ENCODE results near the gene CASP8AP2. TPM values are rescaled to one million over a fixed set of nuclear protein-coding genes. Genes with fewer than 3 reads are reported as not detected.

Gene CASP8AP2
- total and polyA plus RNA-seq, 2 experiments from 2014 or later, result 31.3 to 75.5 TPM

DNA sequence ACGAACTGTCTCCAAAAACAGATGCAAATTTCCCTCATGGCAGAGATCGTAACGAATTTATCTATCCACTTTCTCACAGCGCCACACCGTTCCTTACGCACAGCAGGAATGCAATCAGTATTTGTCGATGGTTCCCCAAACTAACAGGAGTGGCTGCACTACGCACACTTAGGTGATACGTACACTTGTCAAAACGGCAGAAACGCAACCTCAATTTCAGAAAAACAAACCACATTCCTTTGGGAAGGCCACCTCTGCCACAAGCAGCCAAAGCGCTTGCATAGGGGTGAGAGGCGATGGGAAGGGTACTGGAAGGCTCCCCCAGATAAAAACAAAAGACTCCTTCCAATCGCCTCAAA is 10.7 kb upstream of the CASP8AP2 start:
- Histone ChIP-seq H4K20me1 (replicated peaks; ENCODE audit: insufficient read depth) (peaks cover 29% of the 10 kb centered on the region), H3K27me3 (ENCODE audit: insufficient read depth) (no peaks in the 10 kb centered on the region), H3K27ac (ENCODE audit: low read depth) (peak overlapping the region; percentile 98), H2AFZ (no peak overlapping the region), H3K4me2 (peak overlapping the region; percentile 82), H3K79me2 (replicated peaks; ENCODE audit: insufficient read depth) (peaks cover 57% of the 10 kb centered on the region), H3K4me3 (peak overlapping the region; percentile 80), H3K36me3 (ENCODE audit: insufficient read depth) (no peaks in the 10 kb centered on the region), H3K4me1 (ENCODE audit: insufficient read depth) (peaks cover 42% of the 10 kb centered on the region), H3F3A (replicated peaks; ENCODE audit: low read depth) (peaks cover 8% of the 10 kb centered on the region), H3K9me2 (ENCODE audit: insufficient read depth) (no peaks in the 10 kb centered on the region)
- no peaks in the 10 kb centered on the region for H3K9me3 Mint-ChIP-seq
- peak; percentile 42 for TF ChIP-seq JUNB (IDR thresholded peaks at IDR 0.05; ENCODE audit: unreplicated experiment)
- no peak for TF ChIP-seq EZH2phosphoT487 (IDR thresholded peaks at IDR 0.05; ENCODE audit: unreplicated experiment)
- TF ChIP-seq, protein P1, sequence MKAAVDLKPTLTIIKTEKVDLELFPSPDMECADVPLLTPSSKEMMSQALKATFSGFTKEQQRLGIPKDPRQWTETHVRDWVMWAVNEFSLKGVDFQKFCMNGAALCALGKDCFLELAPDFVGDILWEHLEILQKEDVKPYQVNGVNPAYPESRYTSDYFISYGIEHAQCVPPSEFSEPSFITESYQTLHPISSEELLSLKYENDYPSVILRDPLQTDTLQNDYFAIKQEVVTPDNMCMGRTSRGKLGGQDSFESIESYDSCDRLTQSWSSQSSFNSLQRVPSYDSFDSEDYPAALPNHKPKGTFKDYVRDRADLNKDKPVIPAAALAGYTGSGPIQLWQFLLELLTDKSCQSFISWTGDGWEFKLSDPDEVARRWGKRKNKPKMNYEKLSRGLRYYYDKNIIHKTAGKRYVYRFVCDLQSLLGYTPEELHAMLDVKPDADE (IDR thresholded peaks at IDR 0.05), result no peak
- DNase-seq (ENCODE audit: low spot score) (peak; percentile 58), ATAC-seq (peak; percentile 14)
- H3K4me3 Mint-ChIP-seq, result peak overlapping the region; percentile 89
- H3K36me3 Mint-ChIP-seq (ENCODE audit: low read depth), result peaks cover 14% of the 10 kb centered on the region
- peak overlapping the region; percentile 97 for H3K27ac Mint-ChIP-seq
- peaks cover 37% of the 10 kb centered on the region for H3K4me1 Mint-ChIP-seq
- H3K27me3 Mint-ChIP-seq (ENCODE audit: insufficient read depth, low read depth, poor library complexity), result peaks cover 9% of the 10 kb centered on the region

DNA sequence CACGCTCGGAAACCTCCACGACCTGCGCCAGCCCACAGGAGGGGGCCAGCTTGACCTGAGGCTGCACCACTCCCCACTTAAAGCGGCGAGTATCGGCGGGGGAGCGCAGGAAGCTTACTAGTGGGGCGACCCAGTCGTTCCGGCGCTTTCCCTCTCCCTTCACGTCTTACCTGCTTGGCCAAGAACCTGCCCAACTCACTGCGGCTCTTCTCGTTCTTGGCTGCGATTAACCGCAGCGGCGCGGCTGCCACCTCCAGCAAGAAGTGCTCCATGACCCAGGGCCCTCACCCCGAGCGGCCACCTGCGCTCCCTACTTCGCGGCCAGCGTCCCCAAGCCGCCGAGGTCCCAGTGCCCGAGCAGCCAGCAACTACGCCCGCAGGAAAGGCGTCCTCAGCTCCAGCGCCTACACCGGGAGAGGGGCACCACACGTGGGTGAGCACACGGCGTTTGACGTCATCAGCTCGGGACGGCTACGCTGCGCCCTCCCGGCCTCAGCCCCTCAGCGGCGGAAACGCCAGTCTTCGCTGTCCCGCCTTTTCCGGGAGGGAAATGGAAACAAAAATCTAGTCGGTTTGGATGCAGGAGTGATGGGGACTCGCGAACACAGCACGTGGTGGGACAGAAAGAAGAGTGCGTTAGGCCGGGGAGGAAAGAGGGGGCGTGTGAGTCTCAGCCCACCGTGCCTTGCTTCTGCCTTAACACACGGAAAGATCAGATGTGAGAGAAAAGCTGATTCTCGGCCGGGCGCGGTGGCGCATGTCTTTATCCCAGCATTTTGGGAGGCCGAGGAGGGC is 10.1 kb upstream of the CASP8AP2 start, which contains the start of gene MDN1:
MDN1 (minus strand) TSS at position 459 of the 795 bp plus-strand sequence; CDS start at position 272, 187 bp downstream.
- H3K27ac Mint-ChIP-seq, result peak within 1 kb of the TSS; percentile 97

More for the DNA sequence above, 10.1 kb upstream of the CASP8AP2 start, which contains the start of gene MDN1:
- H3K4me1 ChIP-seq (ENCODE audit: insufficient read depth), result peaks cover 36% of the 10 kb centered on the region
- H3K4me3 Mint-ChIP-seq, result peak within 1 kb of the TSS; percentile 89
- no peaks in the 10 kb centered on the region for H3K27me3 ChIP-seq (ENCODE audit: insufficient read depth)
- no peaks in the 10 kb centered on the region for H3K9me2 ChIP-seq (ENCODE audit: insufficient read depth)
- H3K9me3 Mint-ChIP-seq, result no peaks in the 10 kb centered on the region
- no peaks in the 10 kb centered on the region for H3K36me3 ChIP-seq (ENCODE audit: insufficient read depth)
- H4K20me1 ChIP-seq (replicated peaks; ENCODE audit: insufficient read depth), result peaks cover 23% of the 10 kb centered on the region
- ATAC-seq (peak; percentile 84), DNase-seq (ENCODE audit: low spot score) (peak; percentile 99)
- TF ChIP-seq POLR2AphosphoS5 (IDR thresholded peaks at IDR 0.05; ENCODE audit: low read depth) (peak; percentile 93), CREB1 (CRISPR knock-in tag; IDR thresholded peaks at IDR 0.05; ENCODE audit: low read depth) (peak; percentile 98), ZNF331 (CRISPR knock-in tag; IDR thresholded peaks at IDR 0.05; ENCODE audit: low read depth) (no peak)
- TF ChIP-seq, protein P1 (IDR thresholded peaks at IDR 0.05), result peak; percentile 80
- TF ChIP-seq, protein P2, sequence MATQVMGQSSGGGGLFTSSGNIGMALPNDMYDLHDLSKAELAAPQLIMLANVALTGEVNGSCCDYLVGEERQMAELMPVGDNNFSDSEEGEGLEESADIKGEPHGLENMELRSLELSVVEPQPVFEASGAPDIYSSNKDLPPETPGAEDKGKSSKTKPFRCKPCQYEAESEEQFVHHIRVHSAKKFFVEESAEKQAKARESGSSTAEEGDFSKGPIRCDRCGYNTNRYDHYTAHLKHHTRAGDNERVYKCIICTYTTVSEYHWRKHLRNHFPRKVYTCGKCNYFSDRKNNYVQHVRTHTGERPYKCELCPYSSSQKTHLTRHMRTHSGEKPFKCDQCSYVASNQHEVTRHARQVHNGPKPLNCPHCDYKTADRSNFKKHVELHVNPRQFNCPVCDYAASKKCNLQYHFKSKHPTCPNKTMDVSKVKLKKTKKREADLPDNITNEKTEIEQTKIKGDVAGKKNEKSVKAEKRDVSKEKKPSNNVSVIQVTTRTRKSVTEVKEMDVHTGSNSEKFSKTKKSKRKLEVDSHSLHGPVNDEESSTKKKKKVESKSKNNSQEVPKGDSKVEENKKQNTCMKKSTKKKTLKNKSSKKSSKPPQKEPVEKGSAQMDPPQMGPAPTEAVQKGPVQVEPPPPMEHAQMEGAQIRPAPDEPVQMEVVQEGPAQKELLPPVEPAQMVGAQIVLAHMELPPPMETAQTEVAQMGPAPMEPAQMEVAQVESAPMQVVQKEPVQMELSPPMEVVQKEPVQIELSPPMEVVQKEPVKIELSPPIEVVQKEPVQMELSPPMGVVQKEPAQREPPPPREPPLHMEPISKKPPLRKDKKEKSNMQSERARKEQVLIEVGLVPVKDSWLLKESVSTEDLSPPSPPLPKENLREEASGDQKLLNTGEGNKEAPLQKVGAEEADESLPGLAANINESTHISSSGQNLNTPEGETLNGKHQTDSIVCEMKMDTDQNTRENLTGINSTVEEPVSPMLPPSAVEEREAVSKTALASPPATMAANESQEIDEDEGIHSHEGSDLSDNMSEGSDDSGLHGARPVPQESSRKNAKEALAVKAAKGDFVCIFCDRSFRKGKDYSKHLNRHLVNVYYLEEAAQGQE (IDR thresholded peaks at IDR 0.05; ENCODE audit: unreplicated experiment), result no peak
- H2AFZ ChIP-seq, result peak within 1 kb of the TSS; percentile 33; the same call in 1 of the 2 replicates
- peak within 1 kb of the TSS; percentile 98 for H3K27ac ChIP-seq (ENCODE audit: low read depth)
- peaks cover 51% of the 10 kb centered on the region for H3K79me2 ChIP-seq (replicated peaks; ENCODE audit: insufficient read depth)
- H3F3A ChIP-seq (replicated peaks; ENCODE audit: low read depth), result peaks cover 7% of the 10 kb centered on the region
- H3K36me3 Mint-ChIP-seq (ENCODE audit: low read depth), result peaks cover 14% of the 10 kb centered on the region
- H3K4me3 ChIP-seq, result peak within 1 kb of the TSS; percentile 80
- peaks cover 7% of the 10 kb centered on the region for H3K27me3 Mint-ChIP-seq (ENCODE audit: insufficient read depth, low read depth, poor library complexity)
- peaks cover 32% of the 10 kb centered on the region for H3K4me1 Mint-ChIP-seq
- peak within 1 kb of the TSS; percentile 82 for H3K4me2 ChIP-seq
